Measurements from ENCODE around the gene NAMPT. TPM values are rescaled to one million over a fixed set of nuclear protein-coding genes. Genes with fewer than 3 reads are reported as not detected.

NAMPT gene
- polyA plus RNA-seq, 2 of the 4 experiments (the other 2 are of a cell fraction) = 213 to 274 TPM

DNA sequence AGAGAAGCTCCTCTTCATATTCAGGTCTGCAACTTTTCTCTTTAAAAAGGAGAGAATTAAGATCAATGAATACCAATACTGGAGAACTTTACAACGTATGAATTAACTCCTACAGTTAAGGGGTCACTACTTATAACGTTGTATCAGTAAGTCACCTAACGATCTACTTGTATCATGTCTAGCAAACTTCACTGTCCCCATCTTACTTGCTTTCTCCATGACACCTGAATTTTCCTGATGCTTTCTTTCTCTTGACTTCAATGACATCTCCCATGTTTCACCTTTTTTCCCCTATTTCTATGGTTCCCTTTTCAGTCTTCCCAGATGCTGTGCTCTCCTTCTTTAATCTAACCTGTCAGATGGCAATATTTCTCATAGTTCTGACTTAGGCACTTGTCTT is 19.6 kb downstream of the NAMPT start:
- POLR2A ChIA-PET = no interaction called here
- TF ChIP-seq KDM5A (IDR thresholded peaks at IDR 0.05) (no peak), EHF (CRISPR knock-in tag; IDR thresholded peaks at IDR 0.05) (no peak), ESRRA (IDR thresholded peaks at IDR 0.05; ENCODE audit: borderline replicate concordance, low read length) (no peak), TFCP2L1 (CRISPR knock-in tag; IDR thresholded peaks at IDR 0.05) (no peak), FOSB (CRISPR knock-in tag; IDR thresholded peaks at IDR 0.05) (no peak), JUNB (IDR thresholded peaks at IDR 0.05) (no peak), KDM1A (IDR thresholded peaks at IDR 0.05; ENCODE audit: low read depth) (no peak), ZSCAN20 (CRISPR knock-in tag; IDR thresholded peaks at IDR 0.05) (no peak), ZFP36 (IDR thresholded peaks at IDR 0.05; ENCODE audit: borderline replicate concordance, partially characterized antibody) (no peak), RARB (CRISPR knock-in tag; IDR thresholded peaks at IDR 0.05) (no peak), HOXA7 (CRISPR knock-in tag; IDR thresholded peaks at IDR 0.05) (no peak), HEYL (CRISPR knock-in tag; IDR thresholded peaks at IDR 0.05) (no peak), NR3C1 (IDR thresholded peaks at IDR 0.05) (no peak), POLR2AphosphoS2 (conservative IDR thresholded peaks at IDR 0.05; ENCODE audit: low read length) (no peak)
- TF ChIP-seq, protein P1, sequence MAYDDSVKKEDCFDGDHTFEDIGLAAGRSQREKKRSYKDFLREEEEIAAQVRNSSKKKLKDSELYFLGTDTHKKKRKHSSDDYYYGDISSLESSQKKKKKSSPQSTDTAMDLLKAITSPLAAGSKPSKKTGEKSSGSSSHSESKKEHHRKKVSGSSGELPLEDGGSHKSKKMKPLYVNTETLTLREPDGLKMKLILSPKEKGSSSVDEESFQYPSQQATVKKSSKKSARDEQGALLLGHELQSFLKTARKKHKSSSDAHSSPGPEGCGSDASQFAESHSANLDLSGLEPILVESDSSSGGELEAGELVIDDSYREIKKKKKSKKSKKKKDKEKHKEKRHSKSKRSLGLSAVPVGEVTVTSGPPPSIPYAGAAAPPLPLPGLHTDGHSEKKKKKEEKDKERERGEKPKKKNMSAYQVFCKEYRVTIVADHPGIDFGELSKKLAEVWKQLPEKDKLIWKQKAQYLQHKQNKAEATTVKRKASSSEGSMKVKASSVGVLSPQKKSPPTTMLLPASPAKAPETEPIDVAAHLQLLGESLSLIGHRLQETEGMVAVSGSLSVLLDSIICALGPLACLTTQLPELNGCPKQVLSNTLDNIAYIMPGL (CRISPR knock-in tag; IDR thresholded peaks at IDR 0.05; ENCODE audit: borderline replicate concordance) = no peak
- TF ChIP-seq, protein P2, sequence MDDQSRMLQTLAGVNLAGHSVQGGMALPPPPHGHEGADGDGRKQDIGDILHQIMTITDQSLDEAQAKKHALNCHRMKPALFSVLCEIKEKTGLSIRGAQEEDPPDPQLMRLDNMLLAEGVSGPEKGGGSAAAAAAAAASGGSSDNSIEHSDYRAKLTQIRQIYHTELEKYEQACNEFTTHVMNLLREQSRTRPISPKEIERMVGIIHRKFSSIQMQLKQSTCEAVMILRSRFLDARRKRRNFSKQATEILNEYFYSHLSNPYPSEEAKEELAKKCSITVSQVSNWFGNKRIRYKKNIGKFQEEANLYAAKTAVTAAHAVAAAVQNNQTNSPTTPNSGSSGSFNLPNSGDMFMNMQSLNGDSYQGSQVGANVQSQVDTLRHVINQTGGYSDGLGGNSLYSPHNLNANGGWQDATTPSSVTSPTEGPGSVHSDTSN (IDR thresholded peaks at IDR 0.05) = no peak
- TF ChIP-seq, protein P3, sequence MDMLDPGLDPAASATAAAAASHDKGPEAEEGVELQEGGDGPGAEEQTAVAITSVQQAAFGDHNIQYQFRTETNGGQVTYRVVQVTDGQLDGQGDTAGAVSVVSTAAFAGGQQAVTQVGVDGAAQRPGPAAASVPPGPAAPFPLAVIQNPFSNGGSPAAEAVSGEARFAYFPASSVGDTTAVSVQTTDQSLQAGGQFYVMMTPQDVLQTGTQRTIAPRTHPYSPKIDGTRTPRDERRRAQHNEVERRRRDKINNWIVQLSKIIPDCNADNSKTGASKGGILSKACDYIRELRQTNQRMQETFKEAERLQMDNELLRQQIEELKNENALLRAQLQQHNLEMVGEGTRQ (IDR thresholded peaks at IDR 0.05) = no peak
- FAIRE-seq (no peak), DNase-seq (ENCODE audit: low read depth in 1 of 2, low spot score in 1 of 2) (no peak), ATAC-seq (no peak)
- WGBS (ENCODE audit: missing lambda C conversion rate) = 91% methylated on average over 3 of the region's 3 CpGs
- Histone ChIP-seq H3K27ac (no peak overlapping the region), H3K4me2 (no peak overlapping the region), H3K4me3 (no peak overlapping the region), H3K9me3 (no peaks in the 10 kb centered on the region), H3K4me1 (peaks cover 23% of the 10 kb centered on the region; the same call in 2 of the 3 replicates)
- CTCF ChIA-PET = interaction anchor here (1.2 kb wide), 1 partner anchor 197 kb away, joined by 3 read pairs; no protein-coding TSS in a partner anchor

DNA sequence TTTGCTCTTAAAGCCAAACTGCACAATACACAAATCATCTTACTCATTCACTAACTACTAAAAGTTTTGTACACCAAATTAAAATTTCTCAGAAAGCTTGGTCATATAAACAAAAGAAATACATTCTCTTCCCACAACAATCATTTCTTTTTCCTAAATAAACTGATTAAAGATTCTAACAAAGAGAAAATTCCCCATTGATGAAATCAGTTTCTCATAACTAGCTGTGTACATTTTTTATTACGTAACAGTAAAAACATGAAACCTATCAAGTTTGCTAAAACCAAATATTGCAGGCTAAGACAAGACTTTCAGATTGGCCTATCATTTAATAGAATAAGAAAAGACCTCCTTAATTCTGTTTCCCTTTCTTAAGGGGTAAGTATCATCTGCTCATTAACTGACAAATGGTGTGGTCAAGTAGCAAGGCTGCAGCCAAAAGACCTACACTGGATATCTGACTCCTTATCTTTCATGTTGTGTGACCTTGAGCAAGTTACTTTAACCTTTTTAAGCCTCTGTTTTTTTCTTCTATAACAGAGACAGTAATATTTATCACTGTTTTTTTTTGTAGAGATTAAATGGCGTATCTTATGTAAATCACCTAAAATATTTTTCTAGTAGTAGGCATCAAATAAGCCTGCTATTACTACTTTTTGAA is 22.4 kb downstream of the NAMPT start:
- ChIA-PET CTCF (interaction anchor here (0.6 to 1.6 kb wide), 2 partner anchors 158 to 280 kb away, joined by 3 read pairs; no protein-coding TSS in a partner anchor), POLR2A (interaction anchor here (1.3 kb wide), 1 partner anchor 23 kb away, joined by 3 read pairs; the partner anchor contains the start of gene NAMPT)
- TF ChIP-seq CEBPB (IDR thresholded peaks at IDR 0.05) = 0 out of 4 replicates have a peak, but pooled peaks of 1 of the 2 experiments have one; percentile 17
- no peak for TF ChIP-seq POLR2A (IDR thresholded peaks at IDR 0.05; ENCODE audit: low read length)
- TF ChIP-seq TP53 (CRISPR knock-in tag; IDR thresholded peaks at IDR 0.05) = no peak
- H3K9me3 ChIP-seq = no peaks in the 10 kb centered on the region
- no peak overlapping the region for H3K4me3 ChIP-seq
- H3K4me2 ChIP-seq = no peak overlapping the region
- WGBS (ENCODE audit: missing lambda C conversion rate) = 93% methylated on average over 2 of the region's 2 CpGs
- H3K4me1 ChIP-seq = peaks cover 19% of the 10 kb centered on the region; the same call in 2 of the 3 replicates
- H3K27ac ChIP-seq = no peak overlapping the region
- ATAC-seq (no peak), DNase-seq (ENCODE audit: low read depth in 1 of 2, low spot score in 1 of 2) (no peak), FAIRE-seq (no peak)

DNA sequence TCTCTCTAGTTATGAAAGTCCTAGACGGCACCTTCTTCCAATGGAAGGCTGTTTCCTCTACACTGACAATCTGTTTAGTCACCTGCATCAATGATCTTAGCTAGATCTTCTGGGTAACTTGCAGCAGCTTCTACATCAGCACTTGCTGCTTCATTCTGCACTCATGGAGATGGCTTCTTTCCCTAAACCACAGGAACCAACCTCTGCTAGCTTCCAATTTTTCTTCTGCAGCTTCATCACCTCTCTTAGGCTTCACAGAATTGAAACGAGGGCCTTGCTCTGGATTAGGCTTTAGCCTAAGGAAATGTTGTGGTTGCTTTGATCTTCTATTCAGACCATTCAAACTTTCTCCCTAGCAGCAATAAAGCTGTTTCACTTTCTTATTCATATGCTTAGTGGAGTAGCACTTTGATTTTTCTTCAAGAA is 24.6 kb downstream of the NAMPT start:
- Histone ChIP-seq H3K4me2 (no peak overlapping the region), H3K9me3 (no peaks in the 10 kb centered on the region), H3K4me1 (peaks cover 16% of the 10 kb centered on the region; the same call in 2 of the 3 replicates), H3K4me3 (no peak overlapping the region), H3K27ac (no peak overlapping the region)
- POLR2A ChIA-PET = no interaction called here
- ATAC-seq = no peak
- WGBS (ENCODE audit: missing lambda C conversion rate) = 73% methylated on average over 2 of the region's 2 CpGs
- CTCF ChIA-PET = interaction anchor here (1.7 kb wide), 1 partner anchor 83 kb away, joined by 6 read pairs; no protein-coding TSS in a partner anchor
- no peak for DNase-seq (ENCODE audit: low read depth in 1 of 2, low spot score in 1 of 2)
- no peak for FAIRE-seq
- TF ChIP-seq ZFP36 (IDR thresholded peaks at IDR 0.05; ENCODE audit: borderline replicate concordance, partially characterized antibody) (no peak), ZNF302 (CRISPR knock-in tag; IDR thresholded peaks at IDR 0.05) (no peak), EP300 (IDR thresholded peaks at IDR 0.05) (no peak), MAFK (IDR thresholded peaks at IDR 0.05; ENCODE audit: partially characterized antibody) (no peak), NFE2L2 (conservative IDR thresholded peaks at IDR 0.05; ENCODE audit: low read length) (no peak), CHD2 (IDR thresholded peaks at IDR 0.05; ENCODE audit: low read length, partially characterized antibody) (no peak), PHF8 (IDR thresholded peaks at IDR 0.05; ENCODE audit: borderline replicate concordance, low read depth) (no peak), CHD4 (IDR thresholded peaks at IDR 0.05; ENCODE audit: borderline replicate concordance) (no peak), JUNB (IDR thresholded peaks at IDR 0.05) (no peak)
- TF ChIP-seq, protein P4, sequence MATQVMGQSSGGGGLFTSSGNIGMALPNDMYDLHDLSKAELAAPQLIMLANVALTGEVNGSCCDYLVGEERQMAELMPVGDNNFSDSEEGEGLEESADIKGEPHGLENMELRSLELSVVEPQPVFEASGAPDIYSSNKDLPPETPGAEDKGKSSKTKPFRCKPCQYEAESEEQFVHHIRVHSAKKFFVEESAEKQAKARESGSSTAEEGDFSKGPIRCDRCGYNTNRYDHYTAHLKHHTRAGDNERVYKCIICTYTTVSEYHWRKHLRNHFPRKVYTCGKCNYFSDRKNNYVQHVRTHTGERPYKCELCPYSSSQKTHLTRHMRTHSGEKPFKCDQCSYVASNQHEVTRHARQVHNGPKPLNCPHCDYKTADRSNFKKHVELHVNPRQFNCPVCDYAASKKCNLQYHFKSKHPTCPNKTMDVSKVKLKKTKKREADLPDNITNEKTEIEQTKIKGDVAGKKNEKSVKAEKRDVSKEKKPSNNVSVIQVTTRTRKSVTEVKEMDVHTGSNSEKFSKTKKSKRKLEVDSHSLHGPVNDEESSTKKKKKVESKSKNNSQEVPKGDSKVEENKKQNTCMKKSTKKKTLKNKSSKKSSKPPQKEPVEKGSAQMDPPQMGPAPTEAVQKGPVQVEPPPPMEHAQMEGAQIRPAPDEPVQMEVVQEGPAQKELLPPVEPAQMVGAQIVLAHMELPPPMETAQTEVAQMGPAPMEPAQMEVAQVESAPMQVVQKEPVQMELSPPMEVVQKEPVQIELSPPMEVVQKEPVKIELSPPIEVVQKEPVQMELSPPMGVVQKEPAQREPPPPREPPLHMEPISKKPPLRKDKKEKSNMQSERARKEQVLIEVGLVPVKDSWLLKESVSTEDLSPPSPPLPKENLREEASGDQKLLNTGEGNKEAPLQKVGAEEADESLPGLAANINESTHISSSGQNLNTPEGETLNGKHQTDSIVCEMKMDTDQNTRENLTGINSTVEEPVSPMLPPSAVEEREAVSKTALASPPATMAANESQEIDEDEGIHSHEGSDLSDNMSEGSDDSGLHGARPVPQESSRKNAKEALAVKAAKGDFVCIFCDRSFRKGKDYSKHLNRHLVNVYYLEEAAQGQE (IDR thresholded peaks at IDR 0.05) = no peak

Data from A549 (cell line).